Mucosa of stomach (tissue), 1 donor: ENCODE results near the gene TRAF2.

Experiments
- H3K27me3 ChIP-seq: one replicate; pipeline ENCODE4 v1.7.0; 2013; ENCODE audit warnings: mild to moderate bottlenecking, low read length; ENCODE audit not compliant: control insufficient read depth, insufficient read depth
- H3K36me3 ChIP-seq: one replicate; pipeline ENCODE4 v1.7.0; 2013; ENCODE audit warnings: low read length; ENCODE audit not compliant: control insufficient read depth, insufficient read depth
- H3K4me1 ChIP-seq: one replicate; pipeline ENCODE4 v1.7.0; 2013; ENCODE audit warnings: mild to moderate bottlenecking, low read length; ENCODE audit not compliant: control insufficient read depth, insufficient read depth
- H3K4me3 ChIP-seq: one replicate; pipeline ENCODE4 v1.7.0; 2013; ENCODE audit warnings: low read length
- H3K9ac ChIP-seq: one replicate; pipeline ENCODE4 v1.7.0; 2013; ENCODE audit warnings: mild to moderate bottlenecking, low read length, moderate library complexity
- H3K9me3 ChIP-seq: one replicate; pipeline ENCODE4 v1.7.0; 2013; ENCODE audit warnings: mild to moderate bottlenecking, low read length, moderate library complexity; ENCODE audit not compliant: control insufficient read depth
- donor health status: Pancreatic carcinoma.

TRAF2 gene

GRCh38 chr9:136856541-136857141 lies 29.7 kb upstream of the TRAF2 start:
- Histone ChIP-seq H3K4me1 (peaks cover 68% of the 10 kb centered on the region), H3K36me3 (no peaks in the 10 kb centered on the region), H3K4me3 (no peak overlapping the region), H3K27me3 (no peaks in the 10 kb centered on the region), H3K9ac (no peak overlapping the region), H3K9me3 (no peaks in the 10 kb centered on the region)

DNA sequence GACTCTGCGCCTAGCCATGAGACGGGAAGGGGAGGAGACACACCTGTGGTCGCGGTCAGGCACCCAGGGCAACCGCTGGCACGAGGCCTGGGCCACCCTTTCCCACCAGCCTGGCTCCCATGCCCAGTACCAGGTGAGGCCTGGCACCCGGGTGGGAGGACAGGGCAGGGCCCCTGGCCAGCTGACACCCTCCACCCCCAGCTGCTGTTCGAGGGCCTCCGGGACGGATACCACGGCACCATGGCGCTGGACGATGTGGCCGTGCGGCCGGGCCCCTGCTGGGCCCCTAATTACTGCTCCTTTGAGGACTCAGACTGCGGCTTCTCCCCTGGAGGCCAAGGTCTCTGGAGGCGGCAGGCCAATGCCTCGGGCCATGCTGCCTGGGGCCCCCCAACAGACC lies 29.1 kb upstream of the TRAF2 start:
- Histone ChIP-seq H3K27me3 (no peaks in the 10 kb centered on the region), H3K36me3 (peaks cover 1% of the 10 kb centered on the region), H3K4me3 (no peak overlapping the region), H3K9ac (peak overlapping the region; percentile 39), H3K4me1 (peaks cover 69% of the 10 kb centered on the region), H3K9me3 (no peaks in the 10 kb centered on the region)

DNA sequence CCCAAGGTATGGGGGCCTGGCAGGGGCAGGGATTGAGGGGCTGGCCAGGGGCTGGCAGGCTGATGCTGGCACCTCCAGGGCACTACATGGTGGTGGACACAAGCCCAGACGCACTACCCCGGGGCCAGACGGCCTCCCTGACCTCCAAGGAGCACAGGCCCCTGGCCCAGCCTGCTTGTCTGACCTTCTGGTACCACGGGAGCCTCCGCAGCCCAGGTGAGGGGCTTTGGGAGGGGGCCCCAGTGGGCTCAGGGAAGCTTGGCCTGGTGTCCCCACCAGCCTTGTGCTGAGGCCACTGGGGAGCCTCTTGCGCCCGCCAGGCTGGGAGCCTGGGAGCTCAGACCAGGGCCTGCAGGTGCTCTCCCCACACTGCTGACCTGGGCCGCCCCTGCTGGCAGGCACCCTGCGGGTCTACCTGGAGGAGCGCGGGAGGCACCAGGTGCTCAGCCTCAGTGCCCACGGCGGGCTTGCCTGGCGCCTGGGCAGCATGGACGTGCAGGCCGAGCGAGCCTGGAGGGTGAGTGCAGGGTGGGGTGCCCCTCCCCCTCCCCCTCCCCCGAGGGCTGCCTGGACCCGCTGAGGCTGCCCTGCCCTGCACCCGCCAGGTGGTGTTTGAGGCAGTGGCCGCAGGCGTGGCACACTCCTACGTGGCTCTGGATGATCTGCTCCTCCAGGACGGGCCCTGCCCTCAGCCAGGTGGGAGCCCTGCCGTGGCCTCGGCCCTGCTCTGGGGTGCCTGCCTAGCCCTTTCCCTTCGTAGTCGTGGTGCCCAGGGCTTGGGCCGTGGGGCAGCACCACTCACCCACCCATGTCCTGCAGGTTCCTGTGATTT lies 28.5 kb upstream of the TRAF2 start:
- Histone ChIP-seq H3K9me3 (no peaks in the 10 kb centered on the region), H3K36me3 (peaks cover 7% of the 10 kb centered on the region), H3K4me1 (peaks cover 71% of the 10 kb centered on the region), H3K4me3 (no peak overlapping the region), H3K9ac (peak overlapping the region; percentile 62), H3K27me3 (no peaks in the 10 kb centered on the region)

DNA sequence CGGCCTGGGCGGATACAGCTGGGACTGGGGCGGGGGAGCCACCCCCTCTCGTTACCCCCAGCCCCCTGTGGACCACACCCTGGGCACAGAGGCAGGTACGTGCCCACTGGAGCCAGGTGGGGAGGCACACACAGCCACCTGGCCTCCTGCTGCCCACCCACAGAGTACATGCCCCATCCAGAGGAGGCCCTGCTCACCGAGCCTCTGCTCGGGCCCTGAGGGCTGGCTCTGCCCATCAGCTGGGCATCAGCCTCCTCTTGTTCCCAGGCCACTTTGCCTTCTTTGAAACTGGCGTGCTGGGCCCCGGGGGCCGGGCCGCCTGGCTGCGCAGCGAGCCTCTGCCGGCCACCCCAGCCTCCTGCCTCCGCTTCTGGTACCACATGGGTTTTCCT lies 27.9 kb upstream of the TRAF2 start:
- Histone ChIP-seq H3K36me3 (peaks cover 11% of the 10 kb centered on the region), H3K9ac (peak overlapping the region; percentile 62), H3K4me3 (no peak overlapping the region), H3K27me3 (no peaks in the 10 kb centered on the region), H3K9me3 (no peaks in the 10 kb centered on the region), H3K4me1 (peaks cover 71% of the 10 kb centered on the region)

DNA sequence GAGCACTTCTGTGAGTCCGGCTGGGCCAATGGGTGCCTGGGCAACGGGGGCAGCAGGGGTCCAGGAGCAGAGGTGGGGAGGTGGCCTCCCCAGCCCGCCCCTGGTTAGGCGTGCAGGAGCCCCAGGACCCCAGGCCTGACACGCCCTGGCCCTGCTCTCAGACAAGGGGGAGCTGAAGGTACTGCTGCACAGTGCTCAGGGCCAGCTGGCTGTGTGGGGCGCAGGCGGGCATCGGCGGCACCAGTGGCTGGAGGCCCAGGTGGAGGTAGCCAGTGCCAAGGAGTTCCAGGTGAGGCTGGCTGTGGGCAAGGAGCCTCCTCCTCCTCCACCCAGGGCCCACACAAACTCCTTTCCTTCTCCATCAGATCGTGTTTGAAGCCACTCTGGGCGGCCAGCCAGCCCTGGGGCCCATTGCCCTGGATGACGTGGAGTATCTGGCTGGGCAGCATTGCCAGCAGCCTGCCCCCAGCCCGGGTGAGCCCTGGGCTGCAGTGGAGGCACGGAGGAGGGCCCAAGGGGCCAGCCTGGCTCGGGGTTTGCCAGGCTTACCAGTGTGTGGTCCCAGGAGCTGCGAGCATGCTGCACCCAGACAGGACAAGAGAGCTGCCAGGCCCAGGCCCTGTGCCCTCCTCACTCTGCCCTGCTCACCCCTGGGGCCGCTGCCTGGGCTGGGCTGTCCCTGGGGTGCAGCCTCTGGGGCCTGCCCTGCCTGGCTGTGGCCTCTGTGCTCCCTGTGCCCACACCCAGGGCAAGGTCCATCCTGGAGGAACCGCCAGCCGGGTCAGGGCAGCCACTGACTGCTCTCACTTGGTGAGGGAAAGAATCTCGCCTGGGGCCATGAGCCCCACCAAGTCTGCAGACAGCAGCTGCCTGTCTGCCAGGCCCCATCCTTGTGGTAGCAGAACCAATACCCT lies 27.2 kb upstream of the TRAF2 start:
- H3K9ac ChIP-seq, result peak overlapping the region; percentile 62
- H3K4me1 ChIP-seq, result peaks cover 67% of the 10 kb centered on the region
- peaks cover 11% of the 10 kb centered on the region for H3K36me3 ChIP-seq
- no peak overlapping the region for H3K4me3 ChIP-seq
- no peaks in the 10 kb centered on the region for H3K9me3 ChIP-seq
- no peaks in the 10 kb centered on the region for H3K27me3 ChIP-seq

DNA sequence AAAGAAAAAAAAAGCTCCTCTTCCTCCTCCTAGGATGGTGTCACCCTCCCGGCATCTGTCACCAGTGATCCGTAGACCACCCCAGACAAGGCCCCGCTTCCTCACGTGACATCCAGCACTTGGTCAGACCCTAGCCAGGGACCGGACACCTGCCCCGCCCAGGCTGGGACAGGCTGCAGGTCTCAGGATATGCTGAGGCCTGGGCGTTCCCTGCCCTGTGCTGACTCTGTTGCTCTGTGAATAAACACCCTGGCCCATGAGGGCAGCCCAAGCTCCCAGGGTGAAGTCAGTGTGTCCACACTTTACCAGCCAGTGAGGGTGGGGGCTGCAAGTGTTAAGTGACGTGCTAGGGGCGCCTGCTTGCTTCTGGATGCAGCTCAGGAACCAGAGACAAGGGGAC lies 25.8 kb upstream of the TRAF2 start:
- H3K9ac ChIP-seq, result peak overlapping the region; percentile 24
- no peaks in the 10 kb centered on the region for H3K9me3 ChIP-seq
- peaks cover 66% of the 10 kb centered on the region for H3K4me1 ChIP-seq
- H3K27me3 ChIP-seq, result no peaks in the 10 kb centered on the region
- peaks cover 11% of the 10 kb centered on the region for H3K36me3 ChIP-seq
- no peak overlapping the region for H3K4me3 ChIP-seq

DNA sequence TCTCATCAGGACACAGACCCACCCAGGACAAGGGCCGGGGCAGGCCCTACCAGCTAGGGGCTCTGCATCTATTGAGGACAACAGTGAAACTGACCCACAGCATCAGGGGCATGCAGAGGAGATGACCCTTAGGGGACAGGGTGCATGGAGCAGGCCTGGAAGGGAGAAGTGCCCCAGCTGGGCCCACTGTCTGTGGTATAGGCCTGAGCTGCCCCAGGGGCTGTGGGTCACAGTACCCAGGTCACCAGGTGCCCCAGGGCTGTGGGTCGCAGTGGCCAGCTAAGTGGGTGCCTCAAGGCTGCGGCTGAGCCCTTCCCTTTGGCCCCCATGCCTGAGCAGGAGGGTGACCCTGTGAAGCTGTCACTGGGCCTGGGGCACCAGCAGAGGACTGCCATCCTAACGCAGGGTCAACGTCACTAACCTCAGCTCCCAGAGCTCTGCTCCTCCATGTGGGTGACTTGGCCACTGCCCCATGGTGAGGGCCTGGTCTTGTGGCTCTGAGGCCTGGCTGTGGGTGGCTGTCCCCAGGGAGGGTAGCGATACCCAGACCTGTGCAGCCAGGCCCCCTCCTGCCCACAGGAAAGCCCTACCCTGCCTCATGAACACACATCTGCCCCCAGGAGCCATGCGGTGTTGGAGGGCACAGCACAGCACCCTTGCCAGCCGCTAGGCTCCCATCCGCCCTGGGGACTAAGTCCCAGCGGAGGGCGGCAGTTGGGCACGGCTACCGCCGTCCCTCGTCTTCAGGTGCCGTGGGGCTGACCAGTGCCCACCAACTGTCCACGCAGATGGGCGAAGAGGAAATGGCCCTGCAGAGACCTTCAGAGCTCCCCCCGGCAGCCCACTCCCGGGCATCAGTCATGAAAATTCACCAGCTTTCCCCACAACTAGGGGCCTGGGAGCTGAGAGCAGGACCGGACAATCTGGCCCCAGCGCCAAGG lies 25.1 kb upstream of the TRAF2 start:
- Histone ChIP-seq H3K36me3 (peaks cover 11% of the 10 kb centered on the region), H3K4me1 (peaks cover 67% of the 10 kb centered on the region)

DNA sequence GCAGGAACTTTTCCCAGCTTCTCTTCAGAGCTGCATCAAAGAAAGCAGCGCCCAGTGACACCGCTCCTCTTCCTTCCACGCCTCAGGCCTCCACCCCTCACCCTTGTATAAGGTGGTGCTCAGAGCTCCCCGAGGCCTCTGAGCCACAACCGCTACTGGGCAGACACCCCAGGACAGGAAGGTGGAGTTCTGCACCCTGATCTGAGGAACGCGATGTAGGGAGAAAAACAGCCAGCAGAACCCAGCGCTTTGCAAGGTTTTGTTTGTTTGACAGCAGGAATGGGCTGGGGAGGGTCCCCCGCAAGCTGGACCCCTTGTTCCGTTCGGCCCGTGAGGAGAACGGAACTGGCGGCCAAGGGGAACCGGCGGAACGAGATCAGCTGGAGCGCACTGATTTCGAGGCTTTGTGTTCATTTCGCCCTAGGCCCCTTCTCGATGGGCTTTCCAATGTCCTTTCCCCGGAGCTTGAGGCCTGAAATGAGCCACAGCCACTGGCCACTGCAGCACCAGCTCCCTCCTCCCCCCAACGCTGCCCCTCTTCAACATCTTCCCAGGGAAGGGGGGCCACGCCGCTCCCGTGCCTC lies 24.4 kb upstream of the TRAF2 start:
- no peaks in the 10 kb centered on the region for H3K27me3 ChIP-seq
- H3K4me1 ChIP-seq, result peaks cover 61% of the 10 kb centered on the region
- H3K36me3 ChIP-seq, result peaks cover 11% of the 10 kb centered on the region

More for the DNA sequence above, 25.1 kb upstream of the TRAF2 start:
- Histone ChIP-seq H3K9ac (peak overlapping the region; percentile 24), H3K4me3 (no peak overlapping the region), H3K9me3 (no peaks in the 10 kb centered on the region), H3K27me3 (no peaks in the 10 kb centered on the region)

GRCh38 chr9:136862849-136863622 lies 23.3 kb upstream of the TRAF2 start:
- Histone ChIP-seq H3K4me3 (no peak overlapping the region), H3K4me1 (peaks cover 50% of the 10 kb centered on the region), H3K9ac (no peak overlapping the region), H3K27me3 (no peaks in the 10 kb centered on the region), H3K9me3 (no peaks in the 10 kb centered on the region), H3K36me3 (peaks cover 11% of the 10 kb centered on the region)

More for the DNA sequence above, 24.4 kb upstream of the TRAF2 start:
- no peaks in the 10 kb centered on the region for H3K9me3 ChIP-seq
- no peak overlapping the region for H3K4me3 ChIP-seq
- H3K9ac ChIP-seq, result no peak overlapping the region

- H3K9me3 ChIP-seq, result no peaks in the 10 kb centered on the region
- no peak overlapping the region for H3K9ac ChIP-seq
- H3K36me3 ChIP-seq, result peaks cover 11% of the 10 kb centered on the region
- no peak overlapping the region for H3K4me3 ChIP-seq
- no peaks in the 10 kb centered on the region for H3K27me3 ChIP-seq
- H3K4me1 ChIP-seq, result peaks cover 43% of the 10 kb centered on the region
These were observed 22.6 kb upstream of the TRAF2 start for GRCh38 chr9:136863623-136864273.
